Hematopoietic multipotent progenitor cell (in vitro differentiated cells): ENCODE results near the gene ERICH6. TPM values are rescaled to one million over a fixed set of nuclear protein-coding genes. Genes with fewer than 3 reads are reported as not detected.
A peak's percentile ranks its signal among the peaks of the same experiment; 100 is the strongest.

Experiments used
- DNase-seq, 3 donors: peaks; one replicate each; pipeline ENCODE4 v3.0.0-alpha.2; 2011 to 2015; ENCODE audit warnings: low read depth in 2 of 3, low spot score in 2 of 3
- total RNA-seq: library from RNA; depleted of rRNA; stranded (reverse); fragments of >200 nt; gene quantifications from one replicate; pipeline ENCODE4 v1.2.3, GENCODE V29; 2012

The ERICH6 gene
- not detected for total RNA-seq

- DNase-seq, result peak; percentile 64 to 93 (median 91)
Measured at GRCh38 chr3:150703756-150704344, at the start of gene ERICH6. ERICH6 (minus strand) TSS chr3:150703920; CDS start chr3:150703898, 22 bp downstream.

GRCh38 chr3:150751781-150752263 lies 48.1 kb upstream of the ERICH6 start:
- DNase-seq, result no peak

GRCh38 chr3:150749255-150749654 lies 45.5 kb upstream of the ERICH6 start:
- DNase-seq, result no peak

GRCh38 chr3:150748684-150749047 lies 44.9 kb upstream of the ERICH6 start:
- no peak for DNase-seq

GRCh38 chr3:150747886-150748683 lies 44.4 kb upstream of the ERICH6 start:
- no peak for DNase-seq

- no peak for DNase-seq
Measured at GRCh38 chr3:150746791-150747590, 43.3 kb upstream of the ERICH6 start.

GRCh38 chr3:150745832-150746231 lies 42.1 kb upstream of the ERICH6 start:
- no peak for DNase-seq

- DNase-seq, result no peak
Measured at GRCh38 chr3:150744919-150745211, 41.1 kb upstream of the ERICH6 start.

- no peak for DNase-seq
Measured at GRCh38 chr3:150744041-150744918, 40.6 kb upstream of the ERICH6 start.

GRCh38 chr3:150743508-150743907 lies 39.8 kb upstream of the ERICH6 start:
- no peak for DNase-seq

GRCh38 chr3:150742679-150743078 lies 39.0 kb upstream of the ERICH6 start:
- no peak for DNase-seq

- DNase-seq, result no peak
Measured at GRCh38 chr3:150742141-150742523, 38.4 kb upstream of the ERICH6 start.

GRCh38 chr3:150741497-150742140 lies 37.9 kb upstream of the ERICH6 start:
- no peak for DNase-seq

- no peak for DNase-seq
Measured at GRCh38 chr3:150740733-150741496, 37.2 kb upstream of the ERICH6 start.

- DNase-seq, result no peak
Measured at GRCh38 chr3:150739877-150740645, 36.3 kb upstream of the ERICH6 start.

GRCh38 chr3:150739200-150739863 lies 35.6 kb upstream of the ERICH6 start:
- no peak for DNase-seq

- DNase-seq, result no peak
Measured at GRCh38 chr3:150738688-150739087, 35.0 kb upstream of the ERICH6 start.
